Smooth muscle cell of trachea (primary cell): ENCODE results near the gene DYNLL2. TPM values are rescaled to one million over a fixed set of nuclear protein-coding genes. Genes with fewer than 3 reads are reported as not detected.

Source experiments
- total RNA-seq: library from RNA; depleted of rRNA; stranded (reverse); fragments of >200 nt; gene quantifications from 2 replicates; pipeline ENCODE4 v1.2.1, GENCODE V29; 2014

DYNLL2 gene
- 15.1 and 22.0 TPM in 2 replicates for total RNA-seq

DNA sequence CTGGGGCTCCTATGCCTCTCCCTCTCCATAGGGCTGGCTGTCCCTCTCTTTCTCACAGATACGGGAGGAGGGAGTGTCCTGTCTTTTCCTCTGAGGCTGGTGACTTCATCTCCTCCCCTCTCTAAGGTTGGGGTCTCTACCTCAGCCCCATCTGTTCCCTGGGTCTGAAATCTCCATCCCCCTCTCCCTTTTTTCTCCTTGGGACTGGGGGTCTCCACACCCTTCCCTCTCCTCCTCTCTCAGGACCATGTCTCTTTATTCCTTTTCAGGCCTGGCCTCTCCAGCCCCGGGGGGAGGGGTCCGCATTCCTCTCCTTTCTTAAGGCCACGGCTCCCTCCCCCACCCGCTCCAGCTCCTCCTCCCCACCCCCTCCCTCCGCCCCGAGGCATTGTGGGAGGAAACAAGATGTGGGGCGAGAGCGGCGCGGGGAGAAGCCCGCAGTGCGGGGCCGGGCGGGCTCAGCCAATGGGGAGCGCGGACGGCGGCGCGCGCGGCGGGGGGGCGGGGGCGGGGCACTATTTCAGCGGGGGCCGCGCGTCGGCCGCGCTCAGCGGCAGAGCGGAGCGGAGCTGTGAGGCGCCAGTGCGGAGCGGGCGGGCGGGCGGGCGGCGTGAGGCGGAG is at the start of gene DYNLL2:
Gene DYNLL2 (plus strand): TSS at position 550 of the 621 bp plus-strand sequence. CDS start 3,672 bp downstream, outside the sequence.

Other genes with a start within 250 kb of the DYNLL2 start
- gene MRPS23, start 233.4 kb upstream of the DYNLL2 start, total RNA-seq, result 26.1 and 27.6 TPM in 2 replicates
- gene CUEDC1, start 128.0 kb upstream of the DYNLL2 start, total RNA-seq, result 14.0 and 14.4 TPM in 2 replicates
- 33.7 and 37.2 TPM in 2 replicates for gene VEZF1, start 95.2 kb upstream of the DYNLL2 start, total RNA-seq
- gene SRSF1, start 76.2 kb upstream of the DYNLL2 start, total RNA-seq, result 309 and 476 TPM in 2 replicates
- under 0.01 TPM in 1 of 2 replicates, not detected in the other for gene OR4D1, start 65.0 kb downstream of the DYNLL2 start, total RNA-seq
- not detected in 2 replicates for gene OR4D2, start 83.6 kb downstream of the DYNLL2 start, total RNA-seq
- gene EPX, start 109.3 kb downstream of the DYNLL2 start, total RNA-seq, result not detected in 2 replicates
- 13.1 and 19.5 TPM in 2 replicates for gene MKS1, start 135.8 kb downstream of the DYNLL2 start, total RNA-seq
- not detected in 2 replicates for gene LPO, start 155.2 kb downstream of the DYNLL2 start, total RNA-seq
- 0.15 and 0.17 TPM in 2 replicates for gene MPO, start 197.5 kb downstream of the DYNLL2 start, total RNA-seq
- gene TSPOAP1, start 245.4 kb downstream of the DYNLL2 start, total RNA-seq, result 0.15 and 0.50 TPM in 2 replicates